Kidney epithelial cell (primary cell): Measurements from ENCODE around the gene GPR146. TPM values are rescaled to one million over a fixed set of nuclear protein-coding genes. Genes with fewer than 3 reads are reported as not detected.
"Not testable (repeated sequence)": the region's sequence is repeated elsewhere in the genome, so short reads cannot be mapped to it uniquely, and the experiment has no call there.

ENCODE experiments used
- DNase-seq: peaks from one replicate; pipeline ENCODE4 v3.0.0-alpha.2; 2010; ENCODE audit warnings: low read depth
- H3K27me3 ChIP-seq: 2 replicates; pipeline ENCODE4 v1.6.0; 2011; ENCODE audit warnings: low read length; ENCODE audit not compliant: control insufficient read depth, insufficient read depth
- H3K36me3 ChIP-seq: 2 replicates; pipeline ENCODE4 v1.5.1; 2011; ENCODE audit warnings: low read length; ENCODE audit not compliant: control insufficient read depth, insufficient read depth
- H3K4me3 ChIP-seq: 2 replicates; pipeline ENCODE4 v1.5.1; 2011; ENCODE audit warnings: low read depth, mild to moderate bottlenecking, control low read depth, low read length
- total RNA-seq: library from RNA; depleted of rRNA; stranded (reverse); fragments of >200 nt; gene quantifications from 2 replicates; pipeline ENCODE4 v1.2.3, GENCODE V29; 2015
- TF ChIP-seq, protein P1 (sequence below): IDR thresholded peaks from 2 replicates; pipeline ENCODE4 v1.5.1; 2011; ENCODE audit warnings: mild to moderate bottlenecking, moderate library complexity, low read length, control low read depth, inconsistent platforms; ENCODE audit not compliant: insufficient read depth, poor library complexity, severe bottlenecking

GPR146 gene
- total RNA-seq, 1 donor from 2014 or later = 0.21 TPM

DNA sequence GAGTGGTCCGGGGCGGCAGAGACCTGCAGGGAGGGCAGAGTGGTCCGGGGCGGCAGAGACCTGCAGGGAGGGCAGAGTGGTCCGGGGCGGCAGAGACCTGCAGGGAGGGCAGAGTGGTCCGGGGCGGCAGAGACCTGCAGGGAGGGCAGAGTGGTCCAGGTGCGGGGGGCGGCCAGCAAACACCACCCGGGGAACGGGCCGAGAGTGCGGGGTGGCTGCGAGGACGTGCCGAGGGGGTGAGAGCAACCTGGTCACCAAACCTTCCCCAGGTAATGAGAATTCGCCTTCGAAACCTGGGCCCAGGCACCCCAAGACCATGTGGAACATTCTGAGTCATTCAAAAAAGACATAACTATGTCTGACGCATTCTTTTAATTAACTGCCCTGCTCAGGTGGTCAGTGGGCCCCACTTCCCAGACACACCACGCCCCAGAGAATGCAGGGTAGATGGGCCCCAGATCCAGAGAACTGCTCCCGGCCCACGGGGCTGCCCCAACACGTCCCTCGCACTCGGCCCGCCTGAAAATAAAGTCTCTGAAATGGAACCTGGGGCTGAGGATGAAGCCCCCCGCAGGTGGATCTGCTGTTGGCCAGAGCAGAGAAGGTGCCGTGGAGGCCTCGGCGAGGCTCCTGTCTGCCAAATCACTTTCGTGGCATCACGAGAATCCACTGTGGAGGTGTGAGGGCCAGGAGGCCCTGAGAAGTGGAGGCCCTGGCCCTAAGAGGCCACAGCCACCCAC lies 12.5 kb upstream of the GPR146 start:
- H3K27me3 ChIP-seq = no peaks in the 10 kb centered on the region
- no peak for DNase-seq
- TF ChIP-seq, protein P1, sequence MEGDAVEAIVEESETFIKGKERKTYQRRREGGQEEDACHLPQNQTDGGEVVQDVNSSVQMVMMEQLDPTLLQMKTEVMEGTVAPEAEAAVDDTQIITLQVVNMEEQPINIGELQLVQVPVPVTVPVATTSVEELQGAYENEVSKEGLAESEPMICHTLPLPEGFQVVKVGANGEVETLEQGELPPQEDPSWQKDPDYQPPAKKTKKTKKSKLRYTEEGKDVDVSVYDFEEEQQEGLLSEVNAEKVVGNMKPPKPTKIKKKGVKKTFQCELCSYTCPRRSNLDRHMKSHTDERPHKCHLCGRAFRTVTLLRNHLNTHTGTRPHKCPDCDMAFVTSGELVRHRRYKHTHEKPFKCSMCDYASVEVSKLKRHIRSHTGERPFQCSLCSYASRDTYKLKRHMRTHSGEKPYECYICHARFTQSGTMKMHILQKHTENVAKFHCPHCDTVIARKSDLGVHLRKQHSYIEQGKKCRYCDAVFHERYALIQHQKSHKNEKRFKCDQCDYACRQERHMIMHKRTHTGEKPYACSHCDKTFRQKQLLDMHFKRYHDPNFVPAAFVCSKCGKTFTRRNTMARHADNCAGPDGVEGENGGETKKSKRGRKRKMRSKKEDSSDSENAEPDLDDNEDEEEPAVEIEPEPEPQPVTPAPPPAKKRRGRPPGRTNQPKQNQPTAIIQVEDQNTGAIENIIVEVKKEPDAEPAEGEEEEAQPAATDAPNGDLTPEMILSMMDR = no peak
- H3K36me3 ChIP-seq = no peaks in the 10 kb centered on the region
- no peak overlapping the region for H3K4me3 ChIP-seq

DNA sequence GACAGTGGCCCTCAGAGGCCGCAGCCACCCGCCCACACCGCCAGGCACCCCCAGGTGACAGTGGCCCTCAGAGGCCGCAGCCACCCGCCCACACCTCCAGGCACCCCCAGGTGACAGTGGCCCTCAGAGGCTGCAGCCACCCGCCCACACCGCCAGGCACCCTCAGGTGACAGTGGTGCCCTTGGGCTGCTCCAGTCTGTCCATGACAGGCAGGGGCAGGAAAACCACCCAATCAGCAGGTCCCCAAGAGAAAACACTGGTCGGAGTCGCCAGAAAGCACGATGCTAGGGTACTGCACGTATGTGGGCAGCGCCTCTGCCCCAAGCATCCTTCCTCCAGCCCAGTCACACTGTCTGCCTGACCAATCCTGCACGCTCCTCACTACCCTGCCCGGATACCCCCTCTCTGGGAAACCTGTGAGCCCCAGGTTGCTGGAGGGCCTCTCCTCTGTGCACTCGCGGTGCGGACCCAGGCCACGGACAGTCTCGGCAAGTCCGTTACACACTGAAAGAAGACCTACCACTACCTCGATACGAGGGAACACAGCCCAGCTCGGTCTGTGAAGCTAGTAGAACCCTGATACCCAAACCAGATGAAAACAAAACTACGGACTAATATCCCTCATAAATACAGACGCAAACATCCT lies 11.7 kb upstream of the GPR146 start:
- no peak overlapping the region for H3K4me3 ChIP-seq
- H3K27me3 ChIP-seq = no peaks in the 10 kb centered on the region
- TF ChIP-seq, protein P1 = no peak
- H3K36me3 ChIP-seq = no peaks in the 10 kb centered on the region
- no peak for DNase-seq

DNA sequence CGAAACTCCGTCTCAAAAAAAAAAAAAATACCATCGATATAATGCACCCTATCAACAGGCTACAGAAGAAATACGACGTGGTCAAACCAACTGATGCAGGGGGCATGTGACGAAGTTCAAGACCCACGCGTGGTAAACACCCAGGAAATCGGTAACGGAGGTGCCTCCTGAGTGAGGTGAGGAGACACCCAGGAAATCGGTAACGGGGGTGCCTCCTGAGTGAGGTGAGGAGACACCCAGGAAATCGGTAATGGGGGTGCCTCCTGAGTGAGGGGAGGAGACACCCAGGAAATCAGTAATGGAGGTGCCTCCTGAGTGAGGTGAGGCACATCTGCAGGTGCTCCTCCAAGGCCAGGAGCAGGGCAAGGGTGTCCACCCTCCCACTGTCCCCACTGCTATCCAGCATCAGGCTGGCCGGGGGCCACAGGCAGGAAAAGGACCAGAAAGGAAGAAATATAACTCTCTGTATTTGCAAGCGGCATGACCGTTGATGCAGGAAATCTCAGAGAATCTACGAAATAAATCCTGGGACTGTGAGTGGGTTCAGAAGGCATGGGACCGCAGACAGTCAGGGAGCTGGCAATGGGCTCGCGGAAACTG lies 10.7 kb upstream of the GPR146 start:
- no peaks in the 10 kb centered on the region for H3K27me3 ChIP-seq
- no peak for DNase-seq
- TF ChIP-seq, protein P1 = no peak
- H3K4me3 ChIP-seq = no peak overlapping the region
- no peaks in the 10 kb centered on the region for H3K36me3 ChIP-seq

DNA sequence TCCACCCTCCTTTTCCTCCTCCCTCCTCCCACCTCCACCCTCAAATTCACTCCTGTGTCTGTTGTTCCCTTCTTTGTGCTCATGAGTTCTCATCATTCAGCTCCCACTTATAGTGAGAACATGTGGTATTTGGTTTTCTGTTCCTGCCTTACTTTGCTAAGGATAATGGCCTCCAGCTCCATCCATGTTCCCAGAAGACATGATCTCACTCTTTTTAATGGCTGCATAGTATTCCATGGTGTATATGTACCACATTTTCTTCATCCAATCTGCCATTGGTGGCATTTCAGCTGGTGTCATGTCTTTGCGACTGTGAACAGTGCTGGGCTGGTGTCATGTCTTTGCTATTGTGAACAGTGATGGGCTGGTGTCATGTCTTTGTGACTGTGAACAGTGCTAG lies 9.6 kb upstream of the GPR146 start:
- not testable (repeated sequence) for H3K36me3 ChIP-seq, DNase-seq, H3K4me3 ChIP-seq, H3K27me3 ChIP-seq

DNA sequence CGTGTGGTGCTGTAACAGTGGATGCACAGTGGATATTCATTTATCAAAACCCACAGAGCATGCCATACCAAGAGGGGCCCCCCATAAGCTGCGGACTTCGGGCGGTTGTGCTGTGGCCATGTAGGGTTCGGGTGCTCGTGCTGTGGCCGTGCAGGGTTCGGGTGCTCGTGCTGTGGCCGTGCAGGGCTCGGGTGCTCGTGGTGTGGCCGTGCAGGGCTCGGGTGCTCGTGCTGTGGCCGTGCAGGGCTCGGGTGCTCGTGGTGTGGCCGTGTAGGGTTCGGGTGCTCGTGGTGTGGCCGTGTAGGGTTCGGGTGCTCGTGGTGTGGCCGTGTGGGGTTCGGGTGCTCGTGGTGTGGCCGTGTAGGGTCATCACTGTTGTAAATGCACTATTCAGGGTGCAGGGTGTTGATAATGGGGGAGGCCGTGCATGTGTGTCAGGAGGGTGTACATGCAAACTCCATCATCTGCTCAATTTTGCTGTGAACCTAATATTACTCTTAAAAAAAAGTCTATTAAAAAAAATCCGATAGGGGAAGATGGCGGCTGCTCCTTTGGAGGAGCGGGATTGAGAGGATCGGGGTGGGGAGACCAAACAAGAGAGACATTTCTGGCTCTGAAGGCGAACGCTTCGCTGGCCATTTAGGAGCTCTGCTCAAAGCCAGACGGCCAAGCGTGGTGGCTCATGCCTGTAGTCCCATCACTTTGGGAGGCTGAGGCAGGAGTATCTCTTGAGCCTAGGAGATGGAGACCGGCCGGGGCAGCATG lies 8.0 kb upstream of the GPR146 start:
- not testable (repeated sequence) for DNase-seq, H3K4me3 ChIP-seq, H3K36me3 ChIP-seq

DNA sequence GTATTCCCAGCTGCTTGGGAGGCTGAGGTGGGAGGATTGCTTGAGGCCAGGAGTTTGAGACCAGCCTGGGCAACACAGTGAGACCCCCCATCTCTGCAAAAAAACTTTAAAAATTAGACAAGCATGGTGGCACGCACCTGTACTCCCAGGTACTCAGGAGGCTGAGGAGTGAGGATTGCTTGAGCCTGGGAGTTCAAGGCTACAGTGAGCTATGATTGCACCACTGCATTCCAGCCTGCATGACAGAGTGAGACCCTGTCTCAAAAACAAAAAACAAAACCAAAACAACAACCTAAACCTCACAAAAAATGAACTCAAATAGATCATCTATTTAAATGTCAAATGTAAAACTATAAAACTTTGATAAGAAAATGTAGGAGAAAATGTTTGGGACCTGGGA lies 4.1 kb upstream of the GPR146 start:
- H3K27me3 ChIP-seq, H3K4me3 ChIP-seq, DNase-seq, H3K36me3 ChIP-seq: not testable (repeated sequence)

More for the DNA sequence above, 8.0 kb upstream of the GPR146 start:
- not testable (repeated sequence) for H3K27me3 ChIP-seq

DNA sequence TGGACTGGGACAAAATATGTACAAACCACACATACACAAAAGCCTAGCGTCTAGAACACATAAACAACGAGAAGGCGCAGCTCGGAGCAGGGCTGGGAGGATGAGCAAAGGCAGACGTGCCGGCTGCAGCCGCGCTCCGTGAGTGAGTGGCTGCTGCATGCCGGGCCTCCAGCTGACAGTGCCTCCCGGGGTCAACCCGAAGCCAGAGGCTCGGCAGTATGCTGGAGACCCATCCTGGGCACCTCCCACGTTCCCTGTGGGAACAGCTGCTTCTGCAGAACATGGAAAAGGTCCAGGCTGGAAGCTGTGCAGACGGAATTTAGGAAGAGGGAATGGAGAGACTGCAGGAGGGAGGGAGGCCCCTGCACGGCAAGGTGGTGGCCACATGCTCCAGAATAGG lies 3.6 kb upstream of the GPR146 start:
- Histone ChIP-seq H3K27me3 (no peaks in the 10 kb centered on the region), H3K36me3 (no peaks in the 10 kb centered on the region), H3K4me3 (no peak overlapping the region)
- TF ChIP-seq, protein P1 = no peak
- DNase-seq = no peak
